Body of pancreas (tissue), 4 donors: ENCODE data around the gene MET.

Experiments used
- CTCF ChIP-seq, 7 experiments: fragments of 450-650 bp in 4 of 7; fragments of 200-600 bp in 3 of 7; sonication (generic) in 3 of 7; IDR thresholded peaks; one replicate each; pipeline ENCODE4 v1.5.1; 2016 to 2019; ENCODE audit warnings: antibody characterized with exemption in 7 of 7
- POLR2A ChIP-seq, 3 donors: fragments of 450-650 bp; IDR thresholded peaks; one replicate each; pipeline ENCODE4 v1.6.1; 2016; ENCODE audit warnings: antibody characterized with exemption in 3 of 3, mild to moderate bottlenecking in 2 of 3

- TF ChIP-seq CTCF (IDR thresholded peaks at IDR 0.05) = no peak
- TF ChIP-seq POLR2A (IDR thresholded peaks at IDR 0.05) = no peak
Observed at GRCh38 chr7:116771640-116772039, 99.6 kb downstream of the MET start.
